ENCODE data around the gene DECR2. TPM values are rescaled to one million over a fixed set of nuclear protein-coding genes. Genes with fewer than 3 reads are reported as not detected.

The DECR2 gene
- total RNA-seq, 4 donors from 2014 or later: 17.0 to 23.3 (median 18.8) TPM

DNA sequence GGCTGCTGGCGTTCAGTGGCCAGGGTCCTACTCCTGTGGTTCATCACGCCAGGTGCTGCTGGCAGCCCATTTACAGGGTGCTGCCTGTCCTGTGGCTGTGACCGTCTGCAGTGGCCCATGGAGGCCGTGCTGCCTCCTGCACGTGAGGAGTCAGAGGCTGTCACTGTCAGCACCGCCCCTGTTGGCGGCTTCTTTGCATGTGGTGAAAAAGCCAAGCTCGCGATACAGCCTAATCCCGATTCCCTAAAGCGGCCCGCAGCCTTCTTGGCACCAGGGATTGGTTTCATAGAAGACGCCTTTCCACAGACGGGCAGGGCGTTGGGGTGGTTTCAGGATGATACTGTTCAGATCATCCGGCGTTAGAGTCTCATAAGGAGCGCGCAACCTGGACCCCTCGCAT, 59.1 kb downstream of the DECR2 start:
- H3K27ac ChIP-seq: no peak overlapping the region
- DNase-seq (no peak), ATAC-seq (no peak)
- H3K4me1 ChIP-seq: peaks cover 17 to 28% of the 10 kb centered on the region in 2 donors
- TF ChIP-seq POLR2A (IDR thresholded peaks at IDR 0.05): no peak
- TF ChIP-seq CTCF (IDR thresholded peaks at IDR 0.05 in 4 of 5, conservative IDR thresholded peaks at IDR 0.05 in 1 of 5): no peak
- H3K36me3 ChIP-seq: peaks cover 0 to 19% of the 10 kb centered on the region in 2 donors
- intact Hi-C loops (cut with DNase I; ENCODE audit: low total_unique reads): no loop called here
- in situ Hi-C loops (cut with MboI; ENCODE audit: low sequenced_read_pairs in 4 of 4): no loop called here
- no peaks in the 10 kb centered on the region for H3K9me3 ChIP-seq
- no peak overlapping the region for H3K4me3 ChIP-seq
- H3K27me3 ChIP-seq: no peaks in the 10 kb centered on the region

Other genes starting within 250 kb of the DECR2 start
- not detected for gene HBZ, start 249.2 kb upstream of the DECR2 start, total RNA-seq
- not detected for gene HBM, start 235.9 kb upstream of the DECR2 start, total RNA-seq
- gene HBA2, start 229.0 kb upstream of the DECR2 start, total RNA-seq: 100 to 1,000 TPM in 2 of 4 donors, 10 to 100 TPM in 1, 1 to 10 TPM in 1; 2.5 to 258 (median 108) TPM
- gene HBA1, start 225.2 kb upstream of the DECR2 start, total RNA-seq: 100 to 1,000 TPM in 1 of 4 donors, 10 to 100 TPM in 2, not detected in 1; 12.3 to 172 (median 49.7) TPM
- not detected for gene HBQ1, start 221.4 kb upstream of the DECR2 start, total RNA-seq
- gene LUC7L, start 172.4 kb upstream of the DECR2 start, total RNA-seq: 10 to 100 TPM; 18.4 to 53.5 (median 31.1) TPM
- gene FAM234A, start 167.1 kb upstream of the DECR2 start, total RNA-seq: 100 to 1,000 TPM in 3 of 4 donors, 10 to 100 TPM in 1; 85.2 to 288 (median 251) TPM
- 1 to 10 TPM; 1.2 to 2.2 (median 1.6) TPM for gene RGS11, start 125.9 kb upstream of the DECR2 start, total RNA-seq
- 1 to 10 TPM in 3 of 4 donors, not detected in 1; 1.4 to 3.5 (median 1.8) TPM for gene ARHGDIG, start 121.3 kb upstream of the DECR2 start, total RNA-seq
- 1 to 10 TPM in 1 of 4 donors, not detected in 3; 2.2 TPM for gene PDIA2, start 118.7 kb upstream of the DECR2 start, total RNA-seq
- gene AXIN1, start 49.2 kb upstream of the DECR2 start, total RNA-seq: 10 to 100 TPM; 27.1 to 41.9 (median 32.7) TPM
- 100 to 1,000 TPM in 1 of 4 donors, 10 to 100 TPM in 3; 72.8 to 122 (median 87.4) TPM for gene MRPL28, start 31.3 kb upstream of the DECR2 start, total RNA-seq
- gene PGAP6, start 19.9 kb upstream of the DECR2 start, total RNA-seq: 10 to 100 TPM; 31.5 to 63.3 (median 50.8) TPM
- 10 to 100 TPM; 11.6 to 19.3 (median 16.3) TPM for gene NME4, start 4.7 kb upstream of the DECR2 start, total RNA-seq
- 10 to 100 TPM; 27.0 to 50.1 (median 34.8) TPM for gene RAB11FIP3, start 23.8 kb downstream of the DECR2 start, total RNA-seq
- 10 to 100 TPM; 22.3 to 37.8 (median 27.4) TPM for gene CAPN15, start 125.8 kb downstream of the DECR2 start, total RNA-seq
- not detected for gene PRR35, start 158.5 kb downstream of the DECR2 start, total RNA-seq
- gene NHLRC4, start 165.1 kb downstream of the DECR2 start, total RNA-seq: under 1 TPM; 0.42 to 0.56 (median 0.48) TPM
- 10 to 100 TPM; 22.2 to 47.3 (median 38.5) TPM for gene PIGQ, start 168.1 kb downstream of the DECR2 start, total RNA-seq
- 10 to 100 TPM; 15.6 to 29.3 (median 21.4) TPM for gene RAB40C, start 188.2 kb downstream of the DECR2 start, total RNA-seq
- gene WFIKKN1, start 229.1 kb downstream of the DECR2 start, total RNA-seq: 1 to 10 TPM in 3 of 4 donors, under 1 TPM in 1; 0.12 to 3.2 (median 1.3) TPM
- 100 to 1,000 TPM; 114 to 212 (median 141) TPM for gene METTL26, start 234.4 kb downstream of the DECR2 start, total RNA-seq
- 100 to 1,000 TPM in 3 of 4 donors, 10 to 100 TPM in 1; 59.6 to 155 (median 114) TPM for gene MCRIP2, start 239.9 kb downstream of the DECR2 start, total RNA-seq
- 1 to 10 TPM; 2.9 to 9.8 (median 6.5) TPM for gene WDR90, start 247.5 kb downstream of the DECR2 start, total RNA-seq

Measured in gastrocnemius medialis (tissue), 4 donors.